Subcutaneous adipose tissue (tissue), 4 donors: ENCODE results near the gene PSMC3IP. TPM values are rescaled to one million over a fixed set of nuclear protein-coding genes. Genes with fewer than 3 reads are reported as not detected.

Experiments
- total RNA-seq, 4 donors: library from RNA; depleted of rRNA; stranded (reverse); fragments of >200 nt; gene quantifications; one replicate each; pipeline ENCODE4 v1.1.0, GENCODE V29; 2016
- TF ChIP-seq, protein P1 (sequence below): fragments of 450-650 bp; IDR thresholded peaks from one replicate; pipeline ENCODE4 v1.5.1; 2016; ENCODE audit warnings: low read depth, mild to moderate bottlenecking, control low read depth, antibody characterized with exemption, moderate library complexity

Gene PSMC3IP
- total RNA-seq, 4 donors from 2014 or later: 1.1 to 4.0 (median 3.6) TPM

DNA sequence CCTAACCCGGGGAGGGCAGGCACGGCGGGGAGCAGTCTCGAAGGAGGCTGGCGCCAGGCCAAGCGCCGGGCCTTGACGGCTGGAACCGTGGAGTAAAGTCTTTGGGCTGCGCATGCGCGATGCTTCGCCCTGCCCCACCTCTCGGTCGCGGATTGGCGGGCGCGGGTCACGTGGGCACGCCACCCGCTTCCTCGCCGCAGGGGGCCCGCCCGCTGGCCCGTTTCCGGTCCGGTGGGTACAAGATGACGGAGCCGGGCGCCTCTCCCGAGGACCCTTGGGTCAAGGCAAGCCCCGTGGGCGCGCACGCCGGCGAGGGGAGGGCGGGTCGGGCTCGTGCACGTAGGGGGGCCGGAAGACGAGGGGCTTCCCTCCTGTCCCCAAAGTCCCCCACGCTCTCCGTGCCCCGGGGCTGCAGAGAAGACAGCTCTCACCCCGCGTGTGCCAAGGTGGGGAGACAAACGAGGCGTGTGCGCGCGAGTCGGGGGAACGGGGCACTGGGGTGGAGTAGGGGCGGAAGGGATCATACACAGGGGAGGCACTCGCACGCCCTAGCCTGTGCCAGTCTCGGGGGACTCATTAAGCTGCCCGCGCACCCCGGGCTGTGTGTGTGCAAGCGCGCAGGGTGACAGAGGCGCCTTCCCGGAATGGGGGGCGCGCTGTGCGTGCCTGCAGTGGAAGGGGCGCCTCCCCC is 10.5 kb downstream of the PSMC3IP start, which contains the start of gene MLX:
Gene MLX (plus strand): TSS at position 218 of the 691 bp plus-strand sequence. CDS start 25 bp downstream, at position 243.
- TF ChIP-seq, protein P1, sequence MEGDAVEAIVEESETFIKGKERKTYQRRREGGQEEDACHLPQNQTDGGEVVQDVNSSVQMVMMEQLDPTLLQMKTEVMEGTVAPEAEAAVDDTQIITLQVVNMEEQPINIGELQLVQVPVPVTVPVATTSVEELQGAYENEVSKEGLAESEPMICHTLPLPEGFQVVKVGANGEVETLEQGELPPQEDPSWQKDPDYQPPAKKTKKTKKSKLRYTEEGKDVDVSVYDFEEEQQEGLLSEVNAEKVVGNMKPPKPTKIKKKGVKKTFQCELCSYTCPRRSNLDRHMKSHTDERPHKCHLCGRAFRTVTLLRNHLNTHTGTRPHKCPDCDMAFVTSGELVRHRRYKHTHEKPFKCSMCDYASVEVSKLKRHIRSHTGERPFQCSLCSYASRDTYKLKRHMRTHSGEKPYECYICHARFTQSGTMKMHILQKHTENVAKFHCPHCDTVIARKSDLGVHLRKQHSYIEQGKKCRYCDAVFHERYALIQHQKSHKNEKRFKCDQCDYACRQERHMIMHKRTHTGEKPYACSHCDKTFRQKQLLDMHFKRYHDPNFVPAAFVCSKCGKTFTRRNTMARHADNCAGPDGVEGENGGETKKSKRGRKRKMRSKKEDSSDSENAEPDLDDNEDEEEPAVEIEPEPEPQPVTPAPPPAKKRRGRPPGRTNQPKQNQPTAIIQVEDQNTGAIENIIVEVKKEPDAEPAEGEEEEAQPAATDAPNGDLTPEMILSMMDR: no peak

DNA sequence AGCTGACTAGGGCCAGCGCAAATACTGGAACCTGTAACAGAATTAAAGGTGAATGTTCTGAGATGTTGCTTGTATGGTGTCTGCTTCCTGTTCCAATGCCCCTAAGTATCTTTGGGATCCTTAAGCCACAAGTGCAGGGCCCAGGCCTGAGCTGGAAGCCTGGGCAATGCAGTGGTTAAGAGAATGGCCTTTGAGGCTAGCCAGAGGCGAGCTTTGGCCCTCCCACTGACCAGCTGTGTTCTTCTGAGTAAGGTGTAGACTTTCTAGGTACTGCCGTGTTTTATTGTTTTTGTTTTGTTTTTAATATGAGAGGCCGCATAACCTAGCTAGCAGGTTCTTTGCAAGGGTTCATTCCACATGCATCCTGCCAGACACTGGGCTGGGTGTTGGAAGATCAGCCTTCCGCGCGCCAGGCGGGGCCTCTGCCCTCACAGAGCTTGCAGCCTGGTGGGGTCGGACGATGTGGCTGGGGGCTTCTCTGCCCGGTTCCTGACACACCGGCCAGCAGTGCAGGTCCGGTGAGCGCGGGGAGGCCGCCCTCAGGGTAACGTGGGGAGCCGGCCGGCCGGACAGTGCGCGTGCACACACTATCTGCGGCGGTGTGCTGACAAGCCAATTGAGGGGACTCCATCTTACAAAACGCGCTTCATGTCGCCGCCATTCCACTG is 11.2 kb downstream of the PSMC3IP start:
- TF ChIP-seq, protein P1: no peak

DNA sequence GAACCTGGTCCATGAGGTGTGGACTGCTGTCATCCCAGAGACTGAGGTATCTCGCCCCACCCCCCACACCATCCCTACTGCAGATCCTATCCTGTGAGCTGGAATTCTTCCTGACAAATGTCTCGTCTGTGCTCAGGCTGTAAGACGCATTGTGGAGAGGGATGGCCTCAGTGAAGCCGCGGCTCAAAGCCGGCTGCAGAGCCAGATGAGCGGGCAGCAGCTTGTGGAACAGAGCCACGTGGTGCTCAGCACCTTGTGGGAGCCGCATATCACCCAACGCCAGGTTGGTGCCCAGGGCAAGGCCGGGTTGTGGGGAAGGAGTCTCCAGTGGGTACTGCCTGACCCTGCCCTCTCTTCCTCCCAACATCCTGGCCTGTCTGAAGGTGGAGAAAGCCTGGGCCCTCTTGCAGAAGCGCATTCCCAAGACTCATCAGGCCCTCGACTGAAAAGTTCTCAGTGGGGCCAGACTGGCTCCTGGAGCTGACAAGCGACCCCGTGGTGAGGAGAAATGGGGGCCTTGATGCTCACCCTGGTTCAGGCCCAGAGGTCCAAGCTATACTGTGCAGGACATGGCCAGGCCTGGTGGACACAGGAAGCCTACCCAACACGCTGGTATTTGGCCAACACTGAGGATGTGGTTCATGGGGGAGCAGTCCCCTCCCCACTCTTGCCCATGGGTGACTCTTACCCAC is 11.9 kb downstream of the PSMC3IP start:
- TF ChIP-seq, protein P1: no peak

DNA sequence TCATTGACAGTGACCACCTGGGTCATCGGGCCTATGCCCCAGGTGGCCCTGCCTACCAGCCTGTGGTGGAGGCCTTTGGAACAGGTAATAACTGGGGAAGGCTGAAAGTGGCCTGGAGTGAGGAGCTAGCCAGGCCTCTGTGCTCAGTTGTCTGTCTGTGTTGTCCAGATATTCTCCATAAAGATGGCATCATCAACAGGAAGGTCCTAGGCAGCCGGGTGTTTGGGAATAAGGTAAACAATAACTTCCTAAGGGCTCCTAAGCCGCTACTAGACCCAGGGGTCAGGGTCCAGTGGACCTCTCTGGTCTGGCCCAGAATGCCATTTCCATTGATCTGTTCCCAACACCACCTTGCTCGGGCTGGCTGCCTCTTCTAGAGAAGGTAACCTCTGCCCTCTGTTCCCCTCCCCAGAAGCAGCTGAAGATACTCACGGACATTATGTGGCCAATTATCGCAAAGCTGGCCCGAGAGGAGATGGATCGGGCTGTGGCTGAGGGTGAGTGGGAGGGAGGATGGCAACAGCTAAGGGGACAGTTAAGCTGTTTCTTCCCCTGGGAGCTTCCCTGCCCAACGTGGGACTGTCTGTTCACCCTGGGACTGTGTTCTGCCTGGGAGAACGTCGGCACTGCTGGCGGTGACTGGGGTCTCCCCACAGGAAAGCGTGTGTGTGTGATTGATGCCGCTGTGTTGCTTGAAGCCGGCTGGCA is 12.6 kb downstream of the PSMC3IP start:
- TF ChIP-seq, protein P1: no peak

DNA sequence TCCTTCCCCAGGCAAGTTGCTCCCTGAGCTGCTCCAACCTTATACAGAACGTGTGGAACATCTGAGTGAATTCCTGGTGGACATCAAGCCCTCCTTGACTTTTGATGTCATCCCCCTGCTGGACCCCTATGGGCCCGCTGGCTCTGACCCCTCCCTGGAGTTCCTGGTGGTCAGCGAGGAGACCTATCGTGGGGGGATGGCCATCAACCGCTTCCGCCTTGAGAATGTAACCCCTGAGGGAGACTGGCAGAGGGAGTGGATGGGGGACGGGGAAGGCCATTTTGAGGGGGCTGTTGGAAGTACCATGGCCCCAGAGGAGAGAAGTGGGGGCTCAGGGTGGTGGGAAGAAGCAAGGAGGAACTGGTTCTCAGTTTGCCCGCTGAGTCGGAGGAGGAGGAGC is 13.6 kb downstream of the PSMC3IP start:
- TF ChIP-seq, protein P1: no peak

DNA sequence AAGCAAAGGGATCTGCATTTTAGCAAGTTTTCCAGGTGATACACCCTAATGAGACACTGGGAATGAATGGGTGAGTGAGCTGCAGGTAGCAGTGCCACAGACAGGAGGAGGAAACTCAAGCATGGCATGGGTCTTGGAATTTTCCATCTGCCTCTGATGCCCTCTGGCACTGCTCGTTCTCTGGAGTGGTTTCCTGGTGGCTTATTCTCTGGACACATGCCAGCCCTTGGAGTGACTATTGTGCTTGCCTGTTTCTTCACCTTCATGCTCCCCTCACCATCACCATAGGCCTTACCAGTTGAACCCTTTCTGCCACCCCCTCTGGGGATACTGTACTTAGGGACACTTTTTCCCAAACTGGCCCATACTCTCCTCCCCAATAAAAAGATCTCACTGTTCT is 14.0 kb downstream of the PSMC3IP start:
- TF ChIP-seq, protein P1: no peak
